HepG2 (cell line): ENCODE measurements around the gene KIAA1549. TPM values are rescaled to one million over a fixed set of nuclear protein-coding genes. Genes with fewer than 3 reads are reported as not detected.

ENCODE experiments used
- ATAC-seq: fragments of 200-7000 bp; cut with Tn5 transposase; 3 replicates; pipeline ENCODE4 v1.9.1; 2020; ENCODE audit warnings: mild to moderate bottlenecking, moderate library complexity
- BruUV-seq: library from RNA; stranded (reverse); fragments of 400-500 nt; replicated peaks from 2 replicates; lab custom pipeline; 2021; lab: Mats Ljungman, UMichigan
- CTCF ChIA-PET: fragments of 300-600 bp; formaldehyde crosslinking; extraction: SDS; loops from one replicate; lab custom pipeline; 2021; ENCODE audit warnings: low total read pairs, inconsistent platforms, low intra/inter-chr PET ratio; lab: Yijun Ruan, JAX
- POLR2A ChIA-PET: fragments of 350-600 bp; sonication (Branson Sonifier 250); formaldehyde crosslinking; loops from one replicate; lab custom pipeline; 2020; ENCODE audit warnings: antibody characterized with exemption, inconsistent platforms; lab: Yijun Ruan, JAX
- DNase-seq: peaks from one replicate; pipeline ENCODE4 v3.0.0-alpha.2; 2015; ENCODE audit warnings: low spot score
- FAIRE-seq: peaks from 3 replicates; lab custom pipeline; 2011; peaks lifted over from hg19 to GRCh38; lab: Jason Lieb, UNC
- H2AFZ ChIP-seq: one replicate; pipeline ENCODE4 v1.6.1; 2011; ENCODE audit warnings: low read length, inconsistent platforms
- H3K27ac ChIP-seq: fragments of 300-600 bp; 3 replicates; pipeline ENCODE4 v1.8.0; 2011; ENCODE audit warnings: mixed run types, mild to moderate bottlenecking, mixed read lengths, low read length, inconsistent platforms; ENCODE audit not compliant: insufficient read depth; ENCODE audit errors: extremely low read length
- H3K27me3 ChIP-seq, 2 experiments: fragments of 200-600 bp in 1 of 2; 2 replicates in 1 of 2; 3 replicates in 1 of 2; pipeline versions ENCODE4 v1.6.0 to v1.8.0; 2011; ENCODE audit warnings: low read length in 2 of 2, mild to moderate bottlenecking in 2 of 2, moderate library complexity in 2 of 2, inconsistent platforms in 1 of 2; ENCODE audit not compliant: insufficient read depth in 2 of 2, control insufficient read depth in 1 of 2
- H3K36me3 ChIP-seq, 2 experiments: fragments of 200-600 bp in 1 of 2; replicated peaks in 1 of 2; 2 replicates in 1 of 2; 3 replicates in 1 of 2; pipeline versions ENCODE4 v1.5.1 to v1.8.0; 2011; ENCODE audit warnings: low read length in 2 of 2, inconsistent platforms in 1 of 2; ENCODE audit not compliant: insufficient read depth in 2 of 2, control insufficient read depth in 1 of 2
- H3K4me1 ChIP-seq: 2 replicates; pipeline ENCODE4 v1.5.1; 2012; ENCODE audit warnings: low read length, inconsistent platforms; ENCODE audit not compliant: insufficient read depth
- H3K4me2 ChIP-seq: 2 replicates; pipeline ENCODE4 v1.6.0; 2011; ENCODE audit warnings: low read depth, low read length, inconsistent platforms
- H3K4me3 ChIP-seq, 3 experiments: fragments of 200-600 bp in 1 of 3; sonication (generic), shearing (Covaris generic) in 1 of 3; replicated peaks in 1 of 3; 2 replicates each; pipeline ENCODE4 v1.5.1; 2011 to 2016; ENCODE audit warnings: low read length in 3 of 3, inconsistent platforms in 2 of 3, low read depth in 2 of 3, mild to moderate bottlenecking in 2 of 3, control low read depth in 1 of 3, mixed read lengths in 1 of 3; ENCODE audit not compliant: insufficient read depth in 1 of 3
- H3K79me2 ChIP-seq: one replicate; pipeline ENCODE4 v1.6.1; 2011; ENCODE audit warnings: low read length, inconsistent platforms; ENCODE audit not compliant: insufficient read depth
- H3K9ac ChIP-seq: 2 replicates; pipeline ENCODE4 v1.6.0; 2011; ENCODE audit warnings: mild to moderate bottlenecking, low read depth, low read length, inconsistent platforms; ENCODE audit not compliant: insufficient read depth
- H3K9me3 ChIP-seq: 2 replicates; pipeline ENCODE4 v1.5.1; 2012; ENCODE audit warnings: mild to moderate bottlenecking, low read length
- H4K20me1 ChIP-seq: 2 replicates; pipeline ENCODE4 v1.6.0; 2011; ENCODE audit warnings: inconsistent platforms, mild to moderate bottlenecking, low read length, moderate library complexity; ENCODE audit not compliant: insufficient read depth
- ATRX ChIP-seq: sonication (generic); formaldehyde crosslinking; IDR thresholded peaks from 2 replicates; pipeline ENCODE4 v1.4.0; 2020; ENCODE audit warnings: missing genetic modification reagents, borderline replicate concordance
- DNMT3B ChIP-seq: conservative IDR thresholded peaks from 2 replicates; pipeline ENCODE4 v1.6.1; 2016; ENCODE audit warnings: missing biosample characterization, control low read depth
- MED8 ChIP-seq: sonication (generic); formaldehyde crosslinking; IDR thresholded peaks from 2 replicates; pipeline ENCODE4 v1.8.1; 2023; ENCODE audit warnings: mild to moderate bottlenecking, missing genetic modification reagents; ENCODE audit not compliant: insufficient replicate concordance
- NR3C1 ChIP-seq: sonication (generic); formaldehyde crosslinking; IDR thresholded peaks from 2 replicates; pipeline ENCODE4 v1.4.0; 2020; ENCODE audit warnings: missing genetic modification reagents
- POLR2AphosphoS2 ChIP-seq: IDR thresholded peaks from 2 replicates; pipeline ENCODE4 v1.6.1; 2011; ENCODE audit warnings: low read depth, low read length, improper control_type of control experiment
- RNF2 ChIP-seq: fragments of 450-650 bp; conservative IDR thresholded peaks from 2 replicates; pipeline ENCODE4 v1.6.1; 2016; ENCODE audit warnings: low read depth
- RXRA ChIP-seq: sonication (generic); formaldehyde crosslinking; IDR thresholded peaks from 2 replicates; pipeline ENCODE4 v1.5.1; 2020; ENCODE audit warnings: missing genetic modification reagents
- SMAD1 ChIP-seq: sonication (generic); formaldehyde crosslinking; IDR thresholded peaks from 2 replicates; pipeline ENCODE4 v1.4.0; 2020; ENCODE audit warnings: missing genetic modification reagents, low read depth, mild to moderate bottlenecking, borderline replicate concordance
- SOX5 ChIP-seq: IDR thresholded peaks from 2 replicates; pipeline ENCODE4 v1.6.1; 2016; ENCODE audit warnings: borderline replicate concordance
- SRSF4 ChIP-seq: fragments of 200-400 bp; formaldehyde crosslinking; IDR thresholded peaks from one replicate; pipeline ENCODE4 v1.6.1; 2018; ENCODE audit warnings: mild to moderate bottlenecking, low read depth, low read length, moderate library complexity; ENCODE audit not compliant: poor library complexity, severe bottlenecking
- ZMYM2 ChIP-seq: sonication (generic); formaldehyde crosslinking; IDR thresholded peaks from 2 replicates; pipeline ENCODE4 v1.8.0; 2022; ENCODE audit warnings: mild to moderate bottlenecking, missing genetic modification reagents
- ZNF260 ChIP-seq: sonication (generic); formaldehyde crosslinking; IDR thresholded peaks from 2 replicates; pipeline ENCODE4 v1.4.0; 2020; ENCODE audit warnings: missing genetic modification reagents, low read depth, mild to moderate bottlenecking, borderline replicate concordance
- ZNF350 ChIP-seq: sonication (generic); formaldehyde crosslinking; IDR thresholded peaks from 2 replicates; pipeline ENCODE4 v1.4.0; 2020; ENCODE audit warnings: mild to moderate bottlenecking, low read depth, missing genetic modification reagents, borderline replicate concordance
- ZNF83 ChIP-seq: sonication (generic); formaldehyde crosslinking; IDR thresholded peaks from 2 replicates; pipeline ENCODE4 v1.4.0; 2020; ENCODE audit warnings: missing genetic modification reagents, mild to moderate bottlenecking, borderline replicate concordance
- WGBS: methylation state at CpG from one replicate; pipeline ENCODE4 v1.1.6; 2017; ENCODE audit warnings: low lambda C conversion rate; 5-methylcytosine and 5-hydroxymethylcytosine counted together
- in situ Hi-C: cut with HindIII; loops from 2 replicates; pipeline ENCODE4 v1.10.0; 2017; ENCODE audit warnings: low pct_unique_long_range_greater_than_20kb; ENCODE audit not compliant: extremely low pct_ligation_motif_present
- intact Hi-C: fragments of 100-400 bp; cut with micrococcal nuclease; formaldehyde crosslinking; loops from one replicate; pipeline ENCODE4 v1.10.0; 2022; ENCODE audit not compliant: unreplicated experiment
- polyA plus RNA-seq, 8 experiments: library from polyadenylated mRNA; depleted of rRNA in 3 of 8; stranded (reverse) in 7 of 8; unstranded in 1 of 8; fragments of >200 nt; fragmentation: Illumina TruSeq in 4 of 8; extraction: Trizol in 4 of 8; gene quantifications; 2 replicates each; pipeline versions ENCODE4 v1.2.1 to v1.2.3, GENCODE V29; 2011 to 2016; ENCODE audit warnings: low read depth in 4 of 8, missing spikeins in 1 of 8, mixed read lengths in 1 of 8; ENCODE audit not compliant: insufficient read depth in 1 of 8
- total RNA-seq, 5 experiments: library from RNA; depleted of rRNA; stranded (reverse); fragments of >200 nt; fragmentation: Illumina TruSeq; extraction: Trizol; gene quantifications; 2 replicates each; pipeline ENCODE4 v1.2.3, GENCODE V29; 2016; ENCODE audit warnings: low read depth in 1 of 5
- TF ChIP-seq, protein P1 (sequence below): sonication (generic); formaldehyde crosslinking; conservative IDR thresholded peaks from 2 replicates; pipeline ENCODE4 v1.8.0; 2022; ENCODE audit warnings: missing genetic modification reagents

The KIAA1549 gene
- total and polyA plus RNA-seq, 2 of the 13 experiments (the other 11 are each of a cell fraction or from before 2014, with no cell fraction given): 1.1 to 1.8 TPM

DNA sequence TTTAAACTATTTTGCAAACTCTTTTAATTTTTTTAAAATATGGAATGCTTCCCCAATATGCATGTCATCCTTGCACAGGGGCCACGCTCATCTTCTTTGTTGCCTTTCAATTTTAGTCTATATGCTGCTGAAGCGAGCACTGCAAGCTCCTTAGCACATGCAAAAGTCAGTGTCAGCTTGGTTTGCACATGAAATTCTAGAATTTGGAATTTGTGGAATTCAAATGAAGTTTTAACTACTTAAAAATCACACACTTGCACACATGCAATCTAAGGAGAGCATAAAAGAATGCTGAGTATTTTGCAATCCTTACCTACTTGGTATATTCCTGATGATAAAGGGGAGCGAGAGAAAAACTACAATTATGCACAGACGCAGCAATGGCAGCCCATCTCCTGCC, 104.9 kb downstream of the KIAA1549 start:
- CTCF ChIA-PET: no interaction called here
- Histone ChIP-seq H2AFZ (no peak overlapping the region), H3K27me3 (no peaks in the 10 kb centered on the region), H3K9me3 (no peaks in the 10 kb centered on the region), H3K9ac (no peak overlapping the region), H4K20me1 (no peaks in the 10 kb centered on the region), H3K4me2 (no peak overlapping the region), H3K4me1 (no peaks in the 10 kb centered on the region), H3K36me3 (peaks cover 0 to 4% of the 10 kb centered on the region in 2 experiments; a peak in 2 of 5 replicates), H3K79me2 (no peaks in the 10 kb centered on the region), H3K4me3 (no peak overlapping the region), H3K27ac (no peak overlapping the region)
- no peak for ATAC-seq
- intact Hi-C loops: no loop called here
- 93% methylated on average over 4 of the region's 4 CpGs for WGBS
- FAIRE-seq: no peak
- no peak for TF ChIP-seq NR3C1 (CRISPR knock-in tag)
- no peak for TF ChIP-seq ATRX
- no peak for TF ChIP-seq ZNF83 (CRISPR knock-in tag)
- TF ChIP-seq RXRA (CRISPR knock-in tag): no peak
- no peak for TF ChIP-seq SMAD1
- no TSS peak for BruUV-seq
- DNase-seq: no peak
- in situ Hi-C loops: no loop called here
- POLR2A ChIA-PET: no interaction called here

DNA sequence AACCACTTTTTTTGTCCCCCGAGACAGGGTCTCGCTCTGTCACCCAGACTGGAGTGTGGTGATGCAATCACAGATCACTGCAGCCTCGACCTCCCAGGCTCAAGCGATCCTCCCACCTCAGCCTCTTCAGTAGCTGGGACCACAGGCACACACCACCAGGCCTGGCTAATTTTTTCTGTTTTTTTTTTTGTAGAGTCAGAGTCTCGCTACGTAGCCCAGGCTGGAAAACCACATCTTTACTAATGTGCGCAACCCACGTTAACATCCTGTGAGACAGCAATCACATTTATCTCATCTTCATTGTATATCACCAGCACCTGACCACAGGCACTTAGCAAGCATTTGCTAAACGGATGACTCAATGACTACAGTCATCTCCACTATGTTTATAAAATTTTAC, 105.4 kb downstream of the KIAA1549 start:
- TF ChIP-seq, protein P1, sequence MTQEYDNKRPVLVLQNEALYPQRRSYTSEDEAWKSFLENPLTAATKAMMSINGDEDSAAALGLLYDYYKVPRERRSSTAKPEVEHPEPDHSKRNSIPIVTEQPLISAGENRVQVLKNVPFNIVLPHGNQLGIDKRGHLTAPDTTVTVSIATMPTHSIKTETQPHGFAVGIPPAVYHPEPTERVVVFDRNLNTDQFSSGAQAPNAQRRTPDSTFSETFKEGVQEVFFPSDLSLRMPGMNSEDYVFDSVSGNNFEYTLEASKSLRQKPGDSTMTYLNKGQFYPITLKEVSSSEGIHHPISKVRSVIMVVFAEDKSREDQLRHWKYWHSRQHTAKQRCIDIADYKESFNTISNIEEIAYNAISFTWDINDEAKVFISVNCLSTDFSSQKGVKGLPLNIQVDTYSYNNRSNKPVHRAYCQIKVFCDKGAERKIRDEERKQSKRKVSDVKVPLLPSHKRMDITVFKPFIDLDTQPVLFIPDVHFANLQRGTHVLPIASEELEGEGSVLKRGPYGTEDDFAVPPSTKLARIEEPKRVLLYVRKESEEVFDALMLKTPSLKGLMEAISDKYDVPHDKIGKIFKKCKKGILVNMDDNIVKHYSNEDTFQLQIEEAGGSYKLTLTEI (CRISPR knock-in tag): no peak
- TF ChIP-seq SRSF4: no peak
- no peak for TF ChIP-seq DNMT3B (CRISPR knock-in tag)
- TF ChIP-seq ZNF350 (CRISPR knock-in tag): no peak
- TF ChIP-seq ZNF260 (CRISPR knock-in tag): no peak
- no peak for TF ChIP-seq SOX5 (CRISPR knock-in tag)
- TF ChIP-seq MED8 (CRISPR knock-in tag): no peak
- no peak for TF ChIP-seq ZMYM2 (CRISPR knock-in tag)
- TF ChIP-seq POLR2AphosphoS2: no peak
- TF ChIP-seq RNF2: no peak
- TF ChIP-seq, all 625 proteins: peak for 0
- BruUV-seq: no TSS peak
- Histone ChIP-seq H3K9me3 (no peaks in the 10 kb centered on the region), H2AFZ (no peak overlapping the region), H3K4me3 (no peak overlapping the region), H3K79me2 (no peaks in the 10 kb centered on the region), H3K36me3 (peaks cover 0 to 2% of the 10 kb centered on the region in 2 experiments; a peak in 2 of 5 replicates), H3K4me1 (no peaks in the 10 kb centered on the region), H3K27ac (no peak overlapping the region), H3K27me3 (no peaks in the 10 kb centered on the region), H3K4me2 (no peak overlapping the region), H4K20me1 (no peaks in the 10 kb centered on the region), H3K9ac (no peak overlapping the region)
- ChIA-PET CTCF (no interaction called here), POLR2A (no interaction called here)
- intact Hi-C loops: no loop called here
- in situ Hi-C loops: no loop called here
- ATAC-seq: no peak
- WGBS: 93% methylated on average over 9 of the region's 9 CpGs
- FAIRE-seq: no peak
- no peak for DNase-seq
